ENCODE data around the gene WDR76.
A peak's percentile ranks its signal among the peaks of the same experiment; 100 is the strongest.
"Not testable (repeated sequence)": the region's sequence is repeated elsewhere in the genome, so short reads cannot be mapped to it uniquely, and the experiment has no call there.

Gene WDR76

GRCh38 chr15:43821505-43821904 is 5.3 kb upstream of the WDR76 start:
- no peak for DNase-seq (ENCODE audit: low spot score)

- peak; percentile 87 for DNase-seq (ENCODE audit: low spot score)
Observed at GRCh38 chr15:43824302-43825246, 2.2 kb upstream of the WDR76 start, which contains the start of gene MFAP1. Gene MFAP1, minus strand, starts transcription at chr15:43824690. Its CDS starts 121 bp downstream, at chr15:43824569.

- not testable (repeated sequence) for DNase-seq (ENCODE audit: low spot score)
Observed at GRCh38 chr15:43825305-43825704, 1.5 kb upstream of the WDR76 start.

- no peak for DNase-seq (ENCODE audit: low spot score)
Observed at GRCh38 chr15:43826029-43826507, 734 bp upstream of the WDR76 start.

GRCh38 chr15:43828061-43828657 is 1.4 kb downstream of the WDR76 start:
- no peak for DNase-seq (ENCODE audit: low spot score)

GRCh38 chr15:43829951-43830540 is 3.2 kb downstream of the WDR76 start:
- not testable (repeated sequence) for DNase-seq (ENCODE audit: low spot score)

- DNase-seq (ENCODE audit: low spot score), result not testable (repeated sequence)
Observed at GRCh38 chr15:43830691-43831275, 4.0 kb downstream of the WDR76 start.

- not testable (repeated sequence) for DNase-seq (ENCODE audit: low spot score)
Observed at GRCh38 chr15:43831519-43832052, 4.8 kb downstream of the WDR76 start.

- not testable (repeated sequence) for DNase-seq (ENCODE audit: low spot score)
Observed at GRCh38 chr15:43832485-43832884, 5.7 kb downstream of the WDR76 start.

- no peak for DNase-seq (ENCODE audit: low spot score)
Observed at GRCh38 chr15:43845421-43845820, 18.6 kb downstream of the WDR76 start.

- DNase-seq (ENCODE audit: low spot score), result no peak
Observed at GRCh38 chr15:43851251-43851650, 24.4 kb downstream of the WDR76 start.

- DNase-seq (ENCODE audit: low spot score), result no peak
Observed at GRCh38 chr15:43852607-43853006, 25.8 kb downstream of the WDR76 start.

GRCh38 chr15:43854801-43855200 is 28.0 kb downstream of the WDR76 start:
- DNase-seq (ENCODE audit: low spot score), result no peak

GRCh38 chr15:43859546-43859945 is 32.7 kb downstream of the WDR76 start:
- DNase-seq (ENCODE audit: low spot score), result no peak

GRCh38 chr15:43866636-43867035 is 39.8 kb downstream of the WDR76 start:
- not testable (repeated sequence) for DNase-seq (ENCODE audit: low spot score)

GRCh38 chr15:43867096-43867495 is 40.3 kb downstream of the WDR76 start:
- DNase-seq (ENCODE audit: low spot score), result no peak

- no peak for DNase-seq (ENCODE audit: low spot score)
Observed at GRCh38 chr15:43868406-43868805, 41.6 kb downstream of the WDR76 start.

GRCh38 chr15:43871835-43872234 is 45.0 kb downstream of the WDR76 start:
- DNase-seq (ENCODE audit: low spot score), result no peak

- DNase-seq (ENCODE audit: low spot score), result peak; percentile 42
Observed at GRCh38 chr15:43872416-43873020, 45.7 kb downstream of the WDR76 start.

GRCh38 chr15:43873651-43874050 is 46.8 kb downstream of the WDR76 start:
- no peak for DNase-seq (ENCODE audit: low spot score)

GRCh38 chr15:43876872-43877271 is 50.1 kb downstream of the WDR76 start:
- no peak for DNase-seq (ENCODE audit: low spot score)

GRCh38 chr15:43877371-43877770 is 50.6 kb downstream of the WDR76 start:
- no peak for DNase-seq (ENCODE audit: low spot score)

Data from HuH-7 (cell line).